B cell (primary cell): ENCODE data around the gene NIPAL4. TPM values are rescaled to one million over a fixed set of nuclear protein-coding genes. Genes with fewer than 3 reads are reported as not detected.

ENCODE experiments used
- ATAC-seq: fragments of 200-7000 bp; cut with Tn5 transposase; one replicate; pipeline ENCODE4 v1.10.0; 2021; ENCODE audit warnings: low read depth, mild to moderate bottlenecking, moderate number of reproducible peaks, moderate library complexity
- CTCF ChIA-PET: fragments of 350-600 bp; sonication (Branson Sonifier 250); formaldehyde crosslinking; loops from one replicate; lab custom pipeline; 2021; ENCODE audit warnings: antibody characterized with exemption, inconsistent platforms; lab: Charles Lee
- POLR2A ChIA-PET: fragments of 350-600 bp; sonication (Branson Sonifier 250); formaldehyde crosslinking; loops from one replicate; lab custom pipeline; 2021; ENCODE audit warnings: antibody characterized with exemption; lab: Charles Lee
- DNase-seq: peaks from one replicate; pipeline ENCODE4 v3.0.0; 2013
- H2AFZ ChIP-seq: 2 replicates; pipeline ENCODE4 v1.6.1; 2012; ENCODE audit warnings: mild to moderate bottlenecking, low read depth, low read length; ENCODE audit not compliant: insufficient read depth, poor library complexity, severe bottlenecking
- H3K27ac ChIP-seq, 2 donors: 1 replicate in 1 of 2; 2 replicates in 1 of 2; pipeline ENCODE4 v1.5.1; 2012 to 2013; ENCODE audit warnings: low read length in 2 of 2, mild to moderate bottlenecking in 2 of 2, moderate library complexity in 1 of 2
- H3K27me3 ChIP-seq, 4 experiments: fragments of 200-600 bp in 1 of 4; sonication (generic) in 1 of 4; replicated peaks in 1 of 4; 1 replicate in 2 of 4; 2 replicates in 2 of 4; pipeline versions ENCODE4 v1.6.1 to v1.7.0; 2013 to 2016; ENCODE audit warnings: low read length in 3 of 4, mild to moderate bottlenecking in 2 of 4, mixed read lengths in 1 of 4, moderate library complexity in 1 of 4; ENCODE audit not compliant: insufficient read depth in 4 of 4, control insufficient read depth in 3 of 4; ENCODE audit errors: control extremely low read depth in 1 of 4
- H3K36me3 ChIP-seq, 2 experiments: replicated peaks in 1 of 2; 1 replicate in 1 of 2; 2 replicates in 1 of 2; pipeline versions ENCODE4 v1.6.1 to v1.7.1; 2013; ENCODE audit warnings: low read length in 1 of 2; ENCODE audit not compliant: insufficient read depth in 2 of 2, control insufficient read depth in 1 of 2; ENCODE audit errors: control extremely low read depth in 1 of 2, extremely low read depth in 1 of 2
- H3K4me1 ChIP-seq, 2 donors: fragments of 200-600 bp in 1 of 2; sonication (generic) in 1 of 2; 1 replicate in 1 of 2; 2 replicates in 1 of 2; pipeline versions ENCODE4 v1.5.1 to v1.6.1; 2013 to 2017; ENCODE audit warnings: low read length in 2 of 2; ENCODE audit not compliant: control insufficient read depth in 2 of 2, insufficient read depth in 2 of 2
- H3K4me2 ChIP-seq: replicated peaks from 2 replicates; pipeline ENCODE3; 2012; ENCODE audit warnings: mild to moderate bottlenecking, low read depth, low read length; ENCODE audit not compliant: poor library complexity, severe bottlenecking
- H3K4me3 ChIP-seq, 5 experiments: fragments of 200-600 bp in 1 of 5; sonication (generic) in 1 of 5; 1 replicate in 3 of 5; 2 replicates in 2 of 5; pipeline versions ENCODE4 v1.5.1 to v1.7.0; 2011 to 2016; ENCODE audit warnings: low read length in 4 of 5, mild to moderate bottlenecking in 4 of 5, low read depth in 2 of 5, control low read depth in 1 of 5, moderate library complexity in 1 of 5; ENCODE audit not compliant: insufficient read depth in 1 of 5; ENCODE audit errors: control extremely low read depth in 1 of 5, extremely low read depth in 1 of 5
- H3K79me2 ChIP-seq: fragments of 200-600 bp; sonication (generic); one replicate; pipeline ENCODE4 v1.6.0; 2016; ENCODE audit warnings: low read length; ENCODE audit not compliant: control insufficient read depth, insufficient read depth
- H3K9ac ChIP-seq: fragments of 200-600 bp; sonication (generic); 2 replicates; pipeline ENCODE4 v1.6.1; 2017; ENCODE audit warnings: mild to moderate bottlenecking, low read length, moderate library complexity
- H3K9me3 ChIP-seq, 3 donors: one replicate each; pipeline versions ENCODE4 v1.6.1 to v1.7.1; 2013; ENCODE audit warnings: low read length in 2 of 3; ENCODE audit not compliant: control insufficient read depth in 2 of 3, insufficient read depth in 1 of 3; ENCODE audit errors: control extremely low read depth in 1 of 3
- H4K20me1 ChIP-seq: 2 replicates; pipeline ENCODE4 v1.6.0; 2012; ENCODE audit warnings: mild to moderate bottlenecking, low read length; ENCODE audit not compliant: insufficient read depth, control insufficient read depth, poor library complexity, severe bottlenecking
- H3K27ac Mint-ChIP-seq: one replicate; pipeline ENCODE4 v1.8.0; 2021; ENCODE audit warnings: mixed read lengths
- H3K27me3 Mint-ChIP-seq: one replicate; pipeline ENCODE4 v1.8.0; 2021; ENCODE audit warnings: mixed read lengths
- H3K4me1 Mint-ChIP-seq: one replicate; pipeline ENCODE4 v1.8.0; 2021; ENCODE audit warnings: mixed read lengths
- H3K4me3 Mint-ChIP-seq: one replicate; pipeline ENCODE4 v1.8.0; 2021; ENCODE audit warnings: mixed read lengths
- H3K9me3 Mint-ChIP-seq: one replicate; pipeline ENCODE4 v1.8.0; 2022; ENCODE audit warnings: mixed read lengths; ENCODE audit not compliant: insufficient read depth
- CTCF ChIP-seq: fragments of 200-600 bp; IDR thresholded peaks from one replicate; pipeline ENCODE4 v1.8.0; 2022; ENCODE audit warnings: antibody characterized with exemption, mild to moderate bottlenecking
- EZH2 ChIP-seq: IDR thresholded peaks from 2 replicates; pipeline ENCODE4 v1.6.1; 2012; ENCODE audit warnings: borderline replicate concordance, low read depth, mild to moderate bottlenecking, moderate library complexity, low read length; ENCODE audit not compliant: insufficient read depth, poor library complexity, severe bottlenecking
- WGBS: methylation state at CpG from one replicate; pipeline ENCODE4 v1.1.5; 2013; ENCODE audit warnings: missing lambda C conversion rate; ENCODE audit not compliant: insufficient coverage; 5-methylcytosine and 5-hydroxymethylcytosine counted together
- intact Hi-C: fragments of 100-400 bp; cut with micrococcal nuclease; formaldehyde crosslinking; loops from one replicate; pipeline ENCODE4 v1.10.0; 2022
- polyA plus RNA-seq: library from polyadenylated mRNA; depleted of rRNA; stranded (reverse); fragments of >200 nt; gene quantifications from 2 replicates; pipeline ENCODE4 v1.2.3, GENCODE V29; 2012
- total RNA-seq, 2 donors: library from RNA; stranded (reverse); fragments of 120-200 nt in 1 of 2; gene quantifications; 1 replicate in 1 of 2; 2 replicates in 1 of 2; pipeline versions ENCODE4 v1.2.3 to v1.2.4, GENCODE V29; 2013 to 2022

The NIPAL4 gene
- total and polyA plus RNA-seq, 2 donors (not counting 1 experiment from before 2014, with no cell fraction given) = 4.6 to 6.4 TPM

DNA sequence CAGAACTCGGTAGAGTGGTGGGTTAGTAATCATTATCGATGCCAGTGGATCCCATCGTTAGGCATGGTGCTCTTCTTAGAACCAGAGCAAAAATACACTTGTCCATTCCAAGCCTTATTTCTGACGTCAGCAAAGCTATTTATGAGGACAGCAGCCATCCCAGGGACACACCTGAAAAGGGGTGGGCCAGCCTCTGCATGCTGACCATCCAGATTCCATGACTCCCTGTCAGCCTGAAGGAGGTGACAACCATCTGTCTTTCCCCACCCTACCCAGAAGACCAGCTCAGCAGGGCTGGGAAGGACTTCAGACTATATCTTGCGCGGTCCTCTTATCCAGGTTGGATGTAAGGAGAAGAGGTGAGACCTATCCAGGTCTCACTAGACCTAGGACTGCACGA lies 5.7 kb upstream of the NIPAL4 start:
- Histone ChIP-seq H4K20me1 (no peaks in the 10 kb centered on the region), H3K79me2 (no peaks in the 10 kb centered on the region), H3K36me3 (no peaks in the 10 kb centered on the region), H3K9me3 (no peaks in the 10 kb centered on the region), H3K27ac (no peak overlapping the region), H3K4me1 (peaks cover 34 to 38% of the 10 kb centered on the region in 2 donors), H3K4me2 (no peak overlapping the region), H3K4me3 (no peak overlapping the region), H3K27me3 (no peaks in the 10 kb centered on the region), H2AFZ (no peak overlapping the region), H3K9ac (no peak overlapping the region)
- Mint-ChIP-seq H3K27ac (no peak overlapping the region), H3K4me3 (no peak overlapping the region), H3K4me1 (peaks cover 42% of the 10 kb centered on the region), H3K27me3 (no peaks in the 10 kb centered on the region), H3K9me3 (no peaks in the 10 kb centered on the region)
- TF ChIP-seq CTCF (no peak), EZH2 (no peak)
- ChIA-PET CTCF (interaction anchor here (1.5 to 2.5 kb wide), 3 partner anchors 13 to 265 kb away, joined by 4 to 8 read pairs (median 5); no protein-coding TSS in a partner anchor), POLR2A (interaction anchor here (0.7 kb wide), 1 partner anchor 309 kb away, joined by 3 read pairs; no protein-coding TSS in a partner anchor)
- ATAC-seq (no peak), DNase-seq (no peak)
- 98% methylated on average over 4 of the region's 7 CpGs for WGBS
- intact Hi-C loops = no loop called here

- TF ChIP-seq CTCF = no peak
- TF ChIP-seq EZH2 = no peak
- ChIA-PET CTCF (interaction anchor here (1.3 to 2.5 kb wide), 4 partner anchors 13 to 264 kb away, joined by 3 to 8 read pairs (median 4); no protein-coding TSS in a partner anchor), POLR2A (interaction anchor here (0.6 kb wide), 1 partner anchor 40 kb away, joined by 5 read pairs; no protein-coding TSS in a partner anchor)
- no peak overlapping the region for H2AFZ ChIP-seq
- H3K4me3 ChIP-seq = no peak overlapping the region
- H3K4me1 ChIP-seq = peaks cover 39 to 41% of the 10 kb centered on the region in 2 donors
- WGBS = 41% methylated on average over 7 of the region's 7 CpGs
- H3K9me3 Mint-ChIP-seq = no peaks in the 10 kb centered on the region
- intact Hi-C loops = no loop called here
- ATAC-seq = no peak
- no peaks in the 10 kb centered on the region for H3K27me3 ChIP-seq
- H3K4me1 Mint-ChIP-seq = peaks cover 44% of the 10 kb centered on the region
- H3K79me2 ChIP-seq = peaks cover under 1% of the 10 kb centered on the region
- H4K20me1 ChIP-seq = no peaks in the 10 kb centered on the region
- H3K4me3 Mint-ChIP-seq = no peak overlapping the region
- no peak for DNase-seq
- no peaks in the 10 kb centered on the region for H3K9me3 ChIP-seq
- H3K27ac Mint-ChIP-seq = no peak overlapping the region
- no peak overlapping the region for H3K9ac ChIP-seq
- H3K27me3 Mint-ChIP-seq = no peaks in the 10 kb centered on the region
- no peaks in the 10 kb centered on the region for H3K36me3 ChIP-seq
- H3K27ac ChIP-seq = no peak overlapping the region
- H3K4me2 ChIP-seq = no peak overlapping the region
These were observed 5.0 kb upstream of the NIPAL4 start for GRCh38 chr5:157455057-157455456.
